SH-SY5Y (cell line): ENCODE data around the gene PEAR1.

Experiments
- GATA2 ChIP-seq: IDR thresholded peaks from 2 replicates; pipeline ENCODE4 v1.6.1; 2011; ENCODE audit warnings: mild to moderate bottlenecking, low read depth, low read length
- GATA3 ChIP-seq: IDR thresholded peaks from 2 replicates; pipeline ENCODE4 v1.6.1; 2011; ENCODE audit warnings: low read depth, mild to moderate bottlenecking, low read length, moderate library complexity

DNA sequence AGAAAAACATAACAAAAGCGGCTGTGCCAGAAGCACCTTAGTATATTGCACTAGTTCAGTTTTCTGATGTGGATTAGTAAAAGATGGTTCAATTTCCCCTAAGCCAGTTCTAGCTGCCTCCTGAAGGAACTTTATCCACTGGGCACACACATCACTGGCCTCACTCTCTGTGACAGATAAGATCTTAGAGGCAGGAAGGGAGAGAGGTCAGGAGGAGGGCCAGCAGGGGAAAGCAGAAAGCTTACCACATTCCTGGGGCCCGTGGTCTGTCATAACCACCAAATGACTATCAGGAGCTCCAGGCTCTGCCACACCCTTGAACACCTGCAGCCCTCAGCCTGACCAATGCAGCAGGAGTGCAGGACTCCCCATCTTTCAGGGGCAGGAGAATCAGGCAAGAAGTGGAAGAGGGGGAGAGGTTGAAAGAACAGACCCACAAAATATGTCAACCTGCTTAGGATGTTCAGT, 64.8 kb downstream of the PEAR1 start:
- TF ChIP-seq GATA2 (no peak; the same call in 1 of the 2 replicates), GATA3 (no peak)
